HG02642 (cell line): ENCODE results near the gene ABLIM1.

Experiments used
- ATAC-seq: cut with Tn5 transposase; IDR thresholded peaks from one replicate; pipeline ENCODE4 v1.9.1; 2021; ENCODE audit warnings: mild to moderate bottlenecking; ENCODE audit not compliant: unreplicated experiment, poor library complexity

The ABLIM1 gene

DNA sequence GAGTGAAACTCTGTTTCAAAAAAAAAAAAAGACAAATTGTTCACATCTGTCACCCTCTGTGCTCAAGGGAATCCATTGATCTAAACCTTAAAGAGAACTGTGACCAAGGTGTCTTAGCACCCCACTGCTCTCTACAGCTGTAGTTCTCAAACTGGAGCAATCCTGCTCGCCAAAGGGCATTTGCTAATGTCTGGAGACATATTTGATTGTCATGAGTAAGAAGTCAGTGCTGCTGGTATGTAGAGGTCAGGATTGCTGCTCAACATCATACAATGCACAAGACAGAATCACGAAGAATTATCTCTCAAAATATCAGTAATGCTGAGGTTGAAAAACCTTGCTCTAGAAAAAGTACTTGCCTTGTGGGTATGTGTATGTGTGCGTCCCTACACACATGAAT lies 30.0 kb downstream of the ABLIM1 start:
- no peak for ATAC-seq

DNA sequence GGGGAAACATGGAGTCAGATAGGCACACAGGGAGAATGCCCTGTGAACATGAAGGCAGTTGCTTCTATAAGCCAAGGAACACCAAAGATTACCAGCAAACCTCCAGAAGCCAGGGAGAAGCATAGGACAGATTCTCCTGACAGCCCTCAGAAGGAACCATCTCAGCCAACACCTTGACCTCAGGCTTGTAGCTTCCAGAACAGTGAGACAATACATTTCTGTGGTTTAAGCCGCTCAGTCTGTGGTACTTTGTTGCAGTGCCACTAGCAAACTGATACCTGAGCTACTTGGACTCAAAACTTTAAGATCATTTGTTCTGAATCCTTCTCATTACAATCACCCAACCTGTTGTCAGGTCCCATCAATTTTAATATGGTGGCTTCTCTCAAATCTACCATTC lies 31.2 kb downstream of the ABLIM1 start:
- no peak for ATAC-seq

- ATAC-seq, result no peak
These were observed 32.9 kb downstream of the ABLIM1 start for GRCh38 chr10:114624951-114625780.

DNA sequence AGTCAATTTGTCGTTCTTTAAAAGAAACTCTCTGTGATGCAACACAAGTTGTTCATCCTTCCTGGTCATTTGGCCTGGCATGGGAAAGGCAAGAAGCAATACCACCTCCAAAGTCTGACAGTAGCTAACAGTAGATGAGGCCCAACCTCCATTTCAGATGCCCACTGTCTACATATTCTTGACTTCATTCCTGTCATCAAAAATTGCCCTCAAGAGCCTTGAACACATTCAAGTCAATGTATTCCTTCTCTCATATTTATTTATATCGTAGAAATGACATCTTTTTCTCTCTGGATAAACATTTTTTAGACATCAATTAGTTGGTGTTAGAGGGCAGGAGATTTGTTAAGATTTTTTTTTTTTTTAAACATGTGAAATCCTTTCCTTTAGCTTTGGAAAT lies 33.7 kb downstream of the ABLIM1 start:
- ATAC-seq, result no peak

DNA sequence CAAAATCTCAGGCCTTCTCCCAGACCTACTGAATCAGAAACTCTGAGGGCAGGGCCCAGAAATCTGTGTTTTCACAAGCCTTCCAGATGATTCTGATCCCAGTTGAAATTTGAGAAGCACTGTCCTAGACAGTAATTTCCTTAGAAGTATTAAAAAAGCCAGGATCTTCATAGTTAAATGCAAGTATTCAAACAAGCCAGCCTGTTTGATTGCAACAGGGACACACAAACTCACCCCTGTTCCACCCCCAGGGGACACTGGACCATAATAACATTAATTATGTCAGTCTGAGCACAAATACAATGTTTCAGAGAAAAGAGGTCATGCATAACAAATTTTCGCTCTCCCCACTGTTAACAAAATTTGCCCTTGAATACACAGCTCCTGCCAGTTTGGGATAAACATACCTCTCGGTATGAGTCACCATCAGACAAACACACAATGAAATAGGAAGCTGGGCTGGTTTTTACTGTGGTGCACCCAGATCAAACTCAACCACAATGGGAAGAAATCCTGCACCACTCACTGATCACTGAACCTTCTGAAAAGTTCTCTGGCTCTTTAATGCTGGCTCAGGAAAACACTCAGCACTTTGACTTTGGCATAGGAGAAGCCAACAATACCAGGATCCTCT lies 34.3 kb downstream of the ABLIM1 start:
- ATAC-seq, result no peak

DNA sequence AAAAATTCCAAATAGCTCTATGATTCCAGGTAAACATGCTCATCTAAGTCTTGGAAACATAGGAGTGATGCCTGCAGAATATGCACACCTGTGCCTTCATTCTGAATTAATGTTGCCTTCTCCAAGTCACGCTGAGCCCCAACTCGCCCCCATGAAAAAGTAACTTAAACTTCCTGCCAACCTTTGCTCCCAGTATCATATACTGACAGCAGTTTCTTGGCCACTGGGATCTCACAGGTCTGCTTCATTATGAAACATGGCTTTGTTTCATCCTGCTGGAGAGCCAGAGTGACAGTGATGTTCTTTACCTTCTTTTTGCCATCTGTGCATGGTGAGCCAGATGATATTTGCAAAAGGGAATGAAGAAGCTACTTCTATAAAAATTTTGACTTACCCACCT lies 34.9 kb downstream of the ABLIM1 start:
- no peak for ATAC-seq

- ATAC-seq, result no peak
These were observed 39.4 kb downstream of the ABLIM1 start for GRCh38 chr10:114618722-114619121.

GRCh38 chr10:114616516-114616915 lies 41.6 kb downstream of the ABLIM1 start:
- no peak for ATAC-seq

DNA sequence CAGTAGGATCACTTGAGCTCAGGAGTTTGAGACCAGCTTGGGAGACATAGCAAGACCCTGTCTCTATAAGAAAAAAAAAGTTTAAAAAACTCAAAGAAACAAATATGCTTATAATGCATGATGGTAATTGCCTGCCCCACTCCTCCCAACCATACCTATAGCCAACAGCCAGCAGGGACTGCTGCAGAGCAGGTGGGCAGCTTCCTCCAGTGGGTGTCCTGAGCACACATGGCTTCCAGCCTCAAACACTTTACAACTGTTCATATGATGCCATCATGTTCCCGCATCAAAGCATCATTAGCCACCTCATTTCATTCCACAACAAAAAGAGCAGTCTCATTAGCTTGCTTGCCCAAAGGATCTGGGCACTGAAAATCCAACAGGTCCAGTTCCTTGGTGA lies 42.0 kb downstream of the ABLIM1 start:
- no peak for ATAC-seq

- ATAC-seq, result peak; percentile 87
These were observed 42.5 kb downstream of the ABLIM1 start for GRCh38 chr10:114615600-114616007.

DNA sequence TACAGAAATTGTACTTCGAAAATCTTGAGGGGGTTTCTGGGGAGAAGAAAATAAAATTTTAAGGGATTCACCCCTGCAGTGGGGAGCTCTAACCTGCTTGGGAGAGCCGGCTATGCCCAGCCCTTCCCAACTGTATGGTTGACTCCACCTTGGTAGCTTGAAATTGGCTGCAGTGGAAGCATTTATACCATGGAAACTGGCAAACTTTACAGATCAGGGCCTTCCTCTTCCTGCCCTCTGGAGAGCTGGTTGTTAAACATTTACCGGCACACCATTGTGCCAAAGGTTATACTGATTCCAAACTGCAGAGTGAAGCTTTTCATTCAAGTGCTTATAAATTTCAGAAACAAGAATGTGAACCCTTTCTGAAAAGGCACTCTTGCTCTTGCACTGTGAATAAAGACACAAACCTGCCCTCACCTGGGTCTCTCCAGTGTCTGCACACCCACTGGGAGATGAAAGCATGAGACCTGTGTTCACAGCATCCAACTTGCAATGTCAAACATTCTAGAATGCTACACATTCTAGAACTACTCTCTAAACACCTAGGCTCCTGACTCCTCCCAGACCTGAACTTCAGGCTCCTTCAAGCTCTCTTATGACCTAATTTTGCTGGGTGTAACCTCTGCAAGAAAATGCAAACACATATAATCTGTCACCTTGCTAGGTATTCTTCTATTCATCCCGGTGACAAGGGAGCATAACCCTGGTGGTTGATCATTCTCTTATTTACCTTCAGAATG lies 44.7 kb downstream of the ABLIM1 start:
- no peak for ATAC-seq

DNA sequence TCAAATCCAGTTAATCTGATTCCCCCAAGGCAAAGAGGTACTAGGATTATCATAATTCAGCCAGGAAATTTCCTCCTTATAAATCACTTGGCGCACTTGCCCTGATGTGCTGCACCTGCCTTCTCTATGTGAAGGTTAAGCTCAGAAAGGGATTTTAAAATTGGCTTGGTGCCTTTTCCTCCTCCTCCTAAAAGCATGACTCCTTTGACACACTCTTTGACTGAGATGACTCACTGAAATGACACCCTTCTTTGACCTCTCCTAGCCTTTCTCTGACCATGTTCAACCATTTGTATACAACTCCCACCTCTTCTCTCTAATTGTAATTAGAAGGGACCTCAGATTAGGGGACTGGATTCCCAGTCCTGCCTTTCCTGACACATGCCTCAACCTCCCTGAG lies 46.5 kb downstream of the ABLIM1 start:
- no peak for ATAC-seq

DNA sequence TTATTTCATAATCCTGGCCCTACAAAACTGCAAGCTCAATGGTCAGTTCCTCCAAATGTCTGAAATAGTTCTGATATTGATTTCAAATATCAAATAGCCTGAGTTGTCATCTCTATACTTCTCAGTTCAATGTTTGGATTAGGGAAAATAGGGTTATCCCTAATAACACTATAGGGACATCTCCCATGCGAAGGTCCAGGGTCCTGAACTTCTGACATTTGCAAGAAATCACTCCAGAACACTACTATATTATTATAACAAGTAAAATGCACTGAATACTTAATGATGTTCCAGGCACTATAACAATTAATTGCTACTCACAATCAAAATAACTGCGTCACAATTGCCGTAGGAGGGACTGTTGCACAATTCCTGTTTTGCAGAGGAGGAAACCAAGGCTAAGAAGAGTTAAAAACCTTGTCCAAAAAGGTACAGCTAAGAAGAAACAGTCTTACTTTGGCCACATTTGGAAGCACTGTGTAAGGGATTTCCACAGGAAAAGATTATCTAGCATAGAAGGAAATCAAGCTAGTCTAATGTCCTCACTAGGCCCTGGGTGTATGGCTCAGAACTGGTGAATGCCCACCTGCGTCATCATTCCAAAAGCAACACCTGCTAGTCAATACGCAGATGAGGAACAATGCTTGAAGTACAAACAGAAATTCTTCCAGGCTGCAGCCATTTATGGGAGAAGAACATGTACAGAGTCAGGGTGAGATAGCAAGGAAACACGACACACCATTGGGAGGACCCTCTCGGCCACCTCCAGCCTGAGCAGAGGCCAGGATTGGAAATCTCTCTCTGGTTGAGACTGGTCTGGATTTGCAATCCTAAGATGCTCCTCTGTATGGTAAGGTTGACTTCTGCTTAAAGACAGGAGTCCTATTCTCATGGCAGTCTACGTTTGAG lies 48.3 kb downstream of the ABLIM1 start:
- ATAC-seq, result no peak

DNA sequence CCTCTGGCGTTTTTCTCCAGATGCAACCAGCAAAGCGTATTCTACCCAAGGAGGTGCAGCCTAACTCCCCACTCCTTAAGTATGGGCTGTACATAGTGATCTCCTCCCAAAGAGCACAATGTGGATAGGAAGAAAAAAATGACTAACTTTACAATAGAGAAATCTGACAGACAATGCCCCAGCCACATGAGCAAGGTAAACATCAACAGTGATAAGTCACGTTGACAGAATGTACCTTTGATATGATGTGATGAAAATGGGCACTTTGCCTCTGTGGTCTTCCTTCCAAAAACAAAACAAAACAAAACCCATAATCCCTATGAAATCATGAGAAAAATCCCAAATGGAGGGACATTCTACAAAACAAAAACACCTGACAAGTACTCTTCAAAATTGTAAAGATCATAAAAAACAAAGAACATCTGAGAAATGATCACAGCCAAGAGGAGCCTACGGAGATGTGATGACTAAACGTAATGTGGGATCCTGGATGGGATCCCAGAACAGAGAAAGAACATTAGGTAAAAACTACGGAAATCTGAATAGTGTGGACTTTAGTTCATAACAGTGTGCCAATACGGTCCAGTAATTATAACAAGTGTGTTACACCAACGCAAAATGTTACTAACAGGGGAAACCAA lies 50.6 kb downstream of the ABLIM1 start:
- ATAC-seq, result no peak

- ATAC-seq, result no peak
These were observed 52.8 kb downstream of the ABLIM1 start for GRCh38 chr10:114605155-114605797.

GRCh38 chr10:114604357-114605130 lies 53.5 kb downstream of the ABLIM1 start:
- no peak for ATAC-seq

- no peak for ATAC-seq
These were observed 54.1 kb downstream of the ABLIM1 start for GRCh38 chr10:114603948-114604347.

DNA sequence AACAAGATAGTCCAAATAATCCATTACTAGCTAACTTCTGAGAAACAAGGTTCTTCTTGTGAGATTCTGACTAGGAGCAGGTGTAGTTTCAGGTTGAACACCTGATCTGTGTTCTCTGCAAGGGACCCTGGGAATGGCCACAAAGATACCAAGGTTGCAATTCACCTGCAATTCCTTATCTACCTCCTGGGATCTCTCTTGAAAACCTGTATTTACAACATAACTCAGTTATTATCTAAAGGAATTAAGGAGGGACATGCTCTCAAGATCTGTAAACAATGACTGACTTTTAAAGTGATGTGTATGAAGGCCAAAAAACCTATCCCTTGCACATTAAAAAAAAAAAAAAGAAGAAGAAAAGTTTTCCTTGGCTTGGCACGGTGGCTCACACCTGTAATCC lies 54.8 kb downstream of the ABLIM1 start:
- no peak for ATAC-seq

GRCh38 chr10:114600057-114600456 lies 58.0 kb downstream of the ABLIM1 start:
- no peak for ATAC-seq
